DOHH2 (cell line): ENCODE results near the gene SLAMF7.
"Not testable (repeated sequence)": the region's sequence is repeated elsewhere in the genome, so short reads cannot be mapped to it uniquely, and the experiment has no call there.

ENCODE experiments used
- H3F3A ChIP-seq: fragments of 200-600 bp; sonication (generic), shearing (Covaris generic); 2 replicates; pipeline ENCODE4 v1.6.0; 2016; ENCODE audit warnings: antibody characterized with exemption, mild to moderate bottlenecking; ENCODE audit not compliant: control insufficient read depth, insufficient read depth
- H3K27ac ChIP-seq: fragments of 200-600 bp; sonication (generic); 2 replicates; pipeline ENCODE4 v1.5.1; 2014; ENCODE audit warnings: low read depth, mild to moderate bottlenecking, low read length, moderate library complexity
- H3K27me3 ChIP-seq: fragments of 200-600 bp; sonication (generic); 2 replicates; pipeline ENCODE4 v1.6.1; 2014; ENCODE audit warnings: mild to moderate bottlenecking, low read length, mixed read lengths; ENCODE audit not compliant: control insufficient read depth
- H3K36me3 ChIP-seq: fragments of 200-600 bp; sonication (generic); 2 replicates; pipeline ENCODE4 v1.6.1; 2014; ENCODE audit warnings: mild to moderate bottlenecking, low read length, moderate library complexity, mixed read lengths; ENCODE audit not compliant: control insufficient read depth
- H3K4me1 ChIP-seq: fragments of 200-600 bp; sonication (generic); 2 replicates; pipeline ENCODE4 v1.6.1; 2014; ENCODE audit warnings: mild to moderate bottlenecking, low read length, mixed read lengths; ENCODE audit not compliant: control insufficient read depth
- H3K4me2 ChIP-seq: fragments of 200-600 bp; sonication (generic); 2 replicates; pipeline ENCODE4 v1.6.0; 2014; ENCODE audit warnings: mild to moderate bottlenecking, low read length, moderate library complexity
- H3K4me3 ChIP-seq: fragments of 200-600 bp; sonication (generic); 2 replicates; pipeline ENCODE4 v1.5.1; 2014; ENCODE audit warnings: mild to moderate bottlenecking, low read length, mixed read lengths
- H3K79me2 ChIP-seq: fragments of 200-600 bp; sonication (generic); 2 replicates; pipeline ENCODE4 v1.6.1; 2014; ENCODE audit warnings: mild to moderate bottlenecking, low read length, mixed read lengths; ENCODE audit not compliant: control insufficient read depth
- H3K9me2 ChIP-seq: fragments of 200-600 bp; sonication (generic); replicated peaks from 2 replicates; pipeline ENCODE4 v1.6.1; 2014; ENCODE audit warnings: mild to moderate bottlenecking, low read length, mixed read lengths; ENCODE audit not compliant: control insufficient read depth
- H3K9me3 ChIP-seq: fragments of 200-600 bp; sonication (generic); 2 replicates; pipeline ENCODE4 v1.6.1; 2014; ENCODE audit warnings: antibody characterized with exemption, low read length, mixed read lengths; ENCODE audit not compliant: control insufficient read depth, insufficient read depth
- H4K20me1 ChIP-seq: fragments of 200-600 bp; sonication (generic); 2 replicates; pipeline ENCODE4 v1.6.0; 2014; ENCODE audit warnings: low read depth, mild to moderate bottlenecking, antibody characterized with exemption, low read length, moderate library complexity; ENCODE audit not compliant: control insufficient read depth, insufficient read depth
- CTCF ChIP-seq: fragments of 200-600 bp; sonication (generic); IDR thresholded peaks from one replicate; pipeline ENCODE4 v1.5.1; 2014; ENCODE audit warnings: antibody characterized with exemption, mild to moderate bottlenecking, low read depth, low read length; ENCODE audit not compliant: poor library complexity, severe bottlenecking
- EZH2phosphoT487 ChIP-seq: fragments of 200-600 bp; sonication (generic); IDR thresholded peaks from 2 replicates; pipeline ENCODE4 v1.6.1; 2017; ENCODE audit warnings: borderline replicate concordance, mild to moderate bottlenecking, antibody characterized with exemption, low read length, moderate library complexity, mixed read lengths

The SLAMF7 gene

GRCh38 chr1:160710517-160711252, 28.4 kb upstream of the SLAMF7 start:
- H3K4me2 ChIP-seq = peak overlapping the region; percentile 65
- H3K27ac ChIP-seq = no peak overlapping the region
- peak overlapping the region; percentile 55; the same call in 1 of the 2 replicates for H3K4me3 ChIP-seq
- H3F3A ChIP-seq = 0 out of 2 replicates have a peak, but pooled peaks cover 3% of the 10 kb centered on the region
- no peak for TF ChIP-seq CTCF
- TF ChIP-seq EZH2phosphoT487 = no peak
- H3K9me2 ChIP-seq = no peaks in the 10 kb centered on the region
- H3K4me1 ChIP-seq = peaks cover 65% of the 10 kb centered on the region
- no peaks in the 10 kb centered on the region for H3K79me2 ChIP-seq
- no peaks in the 10 kb centered on the region for H3K36me3 ChIP-seq
- H3K9me3 ChIP-seq = no peaks in the 10 kb centered on the region
- no peaks in the 10 kb centered on the region for H3K27me3 ChIP-seq
- H4K20me1 ChIP-seq = no peaks in the 10 kb centered on the region

GRCh38 chr1:160711276-160711601, 27.8 kb upstream of the SLAMF7 start:
- TF ChIP-seq EZH2phosphoT487 (no peak), CTCF (no peak)
- 0 out of 2 replicates have a peak, but pooled peaks cover 3% of the 10 kb centered on the region for H3F3A ChIP-seq
- peak overlapping the region; percentile 65 for H3K4me2 ChIP-seq

GRCh38 chr1:160711602-160712311, 27.3 kb upstream of the SLAMF7 start, which contains the start of gene CD48:
CD48 (minus strand) TSS chr1:160711822; CDS start chr1:160711763, 59 bp downstream.
- Histone ChIP-seq H3K79me2 (no peaks in the 10 kb centered on the region), H3K4me1 (peaks cover 62% of the 10 kb centered on the region), H3K4me2 (peak within 1 kb of the TSS; percentile 65), H3K36me3 (no peaks in the 10 kb centered on the region), H3K4me3 (peak within 1 kb of the TSS; percentile 55), H4K20me1 (no peaks in the 10 kb centered on the region), H3K9me3 (no peaks in the 10 kb centered on the region), H3K27me3 (no peaks in the 10 kb centered on the region; the same call in 1 of the 2 replicates), H3K9me2 (no peaks in the 10 kb centered on the region), H3K27ac (no peak within 1 kb of the TSS), H3F3A (0 out of 2 replicates have a peak, but pooled peaks cover 2% of the 10 kb centered on the region)
- TF ChIP-seq CTCF (no peak), EZH2phosphoT487 (no peak)

More at GRCh38 chr1:160711276-160711601, 27.8 kb upstream of the SLAMF7 start:
- no peaks in the 10 kb centered on the region for H3K27me3 ChIP-seq
- H3K9me2 ChIP-seq = no peaks in the 10 kb centered on the region
- H3K9me3 ChIP-seq = no peaks in the 10 kb centered on the region
- H3K36me3 ChIP-seq = no peaks in the 10 kb centered on the region
- no peaks in the 10 kb centered on the region for H3K79me2 ChIP-seq
- peaks cover 65% of the 10 kb centered on the region for H3K4me1 ChIP-seq
- no peaks in the 10 kb centered on the region for H4K20me1 ChIP-seq
- H3K27ac ChIP-seq = no peak overlapping the region
- peak overlapping the region; percentile 55 for H3K4me3 ChIP-seq

- not testable (repeated sequence) for H3K9me2 ChIP-seq, H3K9me3 ChIP-seq, H3K27ac ChIP-seq, H4K20me1 ChIP-seq, H3K27me3 ChIP-seq, H3K4me2 ChIP-seq, H3K79me2 ChIP-seq, H3K4me3 ChIP-seq, H3F3A ChIP-seq, H3K36me3 ChIP-seq
- peaks cover 53% of the 10 kb centered on the region for H3K4me1 ChIP-seq
Measured at GRCh38 chr1:160712525-160713080, 26.4 kb upstream of the SLAMF7 start.
